Endothelial cell of umbilical vein (primary cell): ENCODE data around the gene IQCH. TPM values are rescaled to one million over a fixed set of nuclear protein-coding genes. Genes with fewer than 3 reads are reported as not detected.

Source experiments
- BruUV-seq: library from RNA; stranded (reverse); fragments of 400-500 nt; replicated peaks from 2 replicates; lab custom pipeline; 2021; lab: Mats Ljungman, UMichigan
- CTCF ChIA-PET: fragments of 300-600, 350-600 bp; sonication (Branson Sonifier 250); formaldehyde crosslinking; loops from one replicate; lab custom pipeline; 2021; ENCODE audit warnings: antibody characterized with exemption, inconsistent platforms; lab: Charles Lee
- POLR2A ChIA-PET: fragments of 300-600, 350-600 bp; sonication (Branson Sonifier 250); formaldehyde crosslinking; loops from one replicate; lab custom pipeline; 2021; ENCODE audit warnings: antibody characterized with exemption, inconsistent platforms; lab: Charles Lee
- DNase-seq: peaks from one replicate; pipeline ENCODE4 v3.0.0-alpha.2; 2011; ENCODE audit warnings: low read depth, low spot score
- FAIRE-seq: peaks from 2 replicates; lab custom pipeline; 2011; peaks lifted over from hg19 to GRCh38; lab: Jason Lieb, UNC
- H2AFZ ChIP-seq: 2 replicates; pipeline ENCODE4 v1.6.0; 2012; ENCODE audit warnings: low read depth, low read length, control low read depth, inconsistent platforms
- H3K27ac ChIP-seq: 2 replicates; pipeline ENCODE4 v1.5.1; 2011; ENCODE audit warnings: low read depth, mild to moderate bottlenecking, control low read depth, low read length, moderate library complexity; ENCODE audit not compliant: insufficient read depth
- H3K27me3 ChIP-seq, 2 experiments: 2 replicates each; pipeline versions ENCODE4 v1.6.0 to v1.6.1; 2011; ENCODE audit warnings: low read length in 2 of 2, mixed read lengths in 1 of 2; ENCODE audit not compliant: control insufficient read depth in 2 of 2, insufficient read depth in 2 of 2
- H3K36me3 ChIP-seq, 2 experiments: 2 replicates in 1 of 2; 3 replicates in 1 of 2; pipeline ENCODE4 v1.5.1; 2011; ENCODE audit warnings: low read length in 2 of 2, mild to moderate bottlenecking in 1 of 2, moderate library complexity in 1 of 2; ENCODE audit not compliant: control insufficient read depth in 2 of 2, insufficient read depth in 2 of 2; ENCODE audit errors: extremely low read depth in 1 of 2
- H3K4me1 ChIP-seq: 3 replicates; pipeline ENCODE4 v1.5.1; 2011; ENCODE audit warnings: mild to moderate bottlenecking, low read length; ENCODE audit not compliant: control insufficient read depth, insufficient read depth; ENCODE audit errors: extremely low read depth
- H3K4me2 ChIP-seq: 2 replicates; pipeline ENCODE4 v1.6.1; 2011; ENCODE audit warnings: low read length, control low read depth, mixed read lengths; ENCODE audit not compliant: insufficient read depth
- H3K4me3 ChIP-seq, 3 experiments: fragments of 200-600 bp in 1 of 3; sonication (generic), shearing (Covaris generic) in 1 of 3; replicated peaks in 1 of 3; 2 replicates each; pipeline ENCODE4 v1.5.1; 2011 to 2016; ENCODE audit warnings: control low read depth in 3 of 3, low read length in 3 of 3, mild to moderate bottlenecking in 2 of 3, inconsistent platforms in 1 of 3, low read depth in 1 of 3, moderate library complexity in 1 of 3; ENCODE audit not compliant: insufficient read depth in 1 of 3
- H3K79me2 ChIP-seq: 2 replicates; pipeline ENCODE4 v1.6.0; 2012; ENCODE audit warnings: low read length, inconsistent platforms; ENCODE audit not compliant: control insufficient read depth, insufficient read depth
- H3K9ac ChIP-seq: replicated peaks from 2 replicates; pipeline ENCODE3; 2011; ENCODE audit warnings: low read length, control low read depth; ENCODE audit not compliant: insufficient read depth; ENCODE audit errors: extremely low read depth
- H3K9me1 ChIP-seq: replicated peaks from 3 replicates; pipeline ENCODE4 v1.6.0; 2011; ENCODE audit warnings: mild to moderate bottlenecking, low read length; ENCODE audit not compliant: control insufficient read depth, insufficient read depth; ENCODE audit errors: extremely low read depth
- H3K9me3 ChIP-seq: replicated peaks from 2 replicates; pipeline ENCODE4 v1.5.1; 2012; ENCODE audit warnings: low read length, inconsistent platforms; ENCODE audit not compliant: control insufficient read depth, insufficient read depth
- H4K20me1 ChIP-seq: replicated peaks from 2 replicates; pipeline ENCODE3; 2011; ENCODE audit warnings: mild to moderate bottlenecking, low read length; ENCODE audit not compliant: control insufficient read depth, insufficient read depth; ENCODE audit errors: extremely low read depth
- CTCF ChIP-seq, 2 donors: IDR thresholded peaks; 1 replicate in 1 of 2; 2 replicates in 1 of 2; pipeline ENCODE4 v1.5.1; 2011; ENCODE audit warnings: low read length in 2 of 2, mild to moderate bottlenecking in 2 of 2, moderate library complexity in 2 of 2, control low read depth in 1 of 2, inconsistent platforms in 1 of 2, low read depth in 1 of 2; ENCODE audit not compliant: insufficient read depth in 1 of 2; ENCODE audit errors: extremely low read depth in 1 of 2
- EZH2 ChIP-seq: IDR thresholded peaks from 2 replicates; pipeline ENCODE4 v1.6.1; 2012; ENCODE audit warnings: borderline replicate concordance, low read depth, mild to moderate bottlenecking, moderate library complexity, low read length, inconsistent platforms; ENCODE audit not compliant: severe bottlenecking
- FOS ChIP-seq: IDR thresholded peaks from 2 replicates; pipeline ENCODE4 v1.6.1; 2011; ENCODE audit warnings: mild to moderate bottlenecking, low read length, moderate library complexity, borderline replicate concordance; ENCODE audit not compliant: insufficient read depth
- GATA2 ChIP-seq: IDR thresholded peaks from 2 replicates; pipeline ENCODE4 v1.7.0; 2011; ENCODE audit warnings: low read depth, mild to moderate bottlenecking, moderate library complexity, mixed read lengths, low read length; ENCODE audit not compliant: insufficient read length, insufficient read depth
- JUN ChIP-seq: IDR thresholded peaks from 2 replicates; pipeline ENCODE4 v1.6.1; 2011; ENCODE audit warnings: borderline replicate concordance, low read depth; ENCODE audit not compliant: insufficient read length, insufficient read depth
- MAX ChIP-seq: IDR thresholded peaks from 2 replicates; pipeline ENCODE4 v1.6.1; 2011; ENCODE audit not compliant: insufficient read depth, insufficient read length
- MYC ChIP-seq: IDR thresholded peaks from one replicate; pipeline ENCODE4 v1.6.1; 2011; ENCODE audit warnings: mild to moderate bottlenecking, low read depth, low read length
- POLR2A ChIP-seq: IDR thresholded peaks from 2 replicates; pipeline ENCODE4 v1.6.1; 2012; ENCODE audit warnings: low read depth, mild to moderate bottlenecking, control low read depth, low read length
- POLR2AphosphoS5 ChIP-seq: IDR thresholded peaks from 2 replicates; pipeline ENCODE4 v1.6.1; 2012; ENCODE audit warnings: low read depth, mild to moderate bottlenecking, control low read depth, low read length, moderate library complexity; ENCODE audit not compliant: insufficient read depth
- dilution Hi-C: fragments of 300-500 bp; cut with MboI; formaldehyde crosslinking; loops from one replicate; pipeline ENCODE4 v1.15.0; 2019; ENCODE audit warnings: low sequenced_read_pairs; ENCODE audit not compliant: extremely low pct_ligation_motif_present
- intact Hi-C: fragments of 100-400 bp; cut with micrococcal nuclease; formaldehyde crosslinking; loops from one replicate; pipeline ENCODE4 v1.10.0; 2022
- polyA plus RNA-seq, 4 experiments: library from polyadenylated mRNA; depleted of rRNA in 3 of 4; stranded (reverse) in 3 of 4; unstranded in 1 of 4; fragments of >200 nt; gene quantifications; 2 replicates each; pipeline versions ENCODE4 v1.2.1 to v1.2.3, GENCODE V29; 2011 to 2012; ENCODE audit warnings: missing spikeins in 1 of 4
- total RNA-seq: library from RNA; stranded (reverse); gene quantifications from 2 replicates; pipeline ENCODE4 v1.2.3, GENCODE V29; 2021

IQCH gene
- total and polyA plus RNA-seq, 2 donors (not counting 3 experiments of a cell fraction or from before 2014, with no cell fraction given): 0.29 to 0.51 TPM

GRCh38 chr15:67543348-67543718, 288.7 kb downstream of the IQCH start:
- H3K4me2 ChIP-seq: peak overlapping the region; percentile 78
- H3K4me3 ChIP-seq: peak overlapping the region; percentile 67 to 99 (median 96)
- intact Hi-C loops (loop anchor here (2.0 to 10.0 kb wide), 2 partner anchors 89 to 291 kb away; no protein-coding TSS in a partner anchor), dilution Hi-C loops (no loop called here)
- no peak overlapping the region for H3K27ac ChIP-seq
- H3K4me1 ChIP-seq: peaks cover 8% of the 10 kb centered on the region
- ChIA-PET CTCF (no interaction called here), POLR2A (no interaction called here)
- H3K36me3 ChIP-seq: no peaks in the 10 kb centered on the region
- BruUV-seq: no TSS peak
- FAIRE-seq (peak; percentile 21), DNase-seq (peak; percentile 25)
- H3K9me1 ChIP-seq: no peaks in the 10 kb centered on the region
- no peaks in the 10 kb centered on the region for H4K20me1 ChIP-seq
- peak overlapping the region; percentile 90 for H3K9ac ChIP-seq
- TF ChIP-seq MAX: no peak
- no peak for TF ChIP-seq CTCF (IDR thresholded peaks at IDR 0.05; ENCODE audit: extremely low read depth in 1 of 2, insufficient read depth in 1 of 2, low read depth in 1 of 2, low read length in 2 of 2)
- peak overlapping the region; percentile 97 for H2AFZ ChIP-seq
- no peaks in the 10 kb centered on the region for H3K79me2 ChIP-seq
- no peaks in the 10 kb centered on the region for H3K9me3 ChIP-seq
- no peaks in the 10 kb centered on the region for H3K27me3 ChIP-seq

GRCh38 chr15:67544475-67544874, 289.9 kb downstream of the IQCH start:
- no peaks in the 10 kb centered on the region for H3K79me2 ChIP-seq
- no peak overlapping the region for H3K9ac ChIP-seq
- no peak for DNase-seq
- H3K27me3 ChIP-seq: no peaks in the 10 kb centered on the region
- no peak overlapping the region for H3K4me3 ChIP-seq
- H3K4me1 ChIP-seq: peaks cover 8% of the 10 kb centered on the region
- no peaks in the 10 kb centered on the region for H3K9me1 ChIP-seq
- H3K4me2 ChIP-seq: no peak overlapping the region
- no peaks in the 10 kb centered on the region for H3K9me3 ChIP-seq
- H3K27ac ChIP-seq: no peak overlapping the region
- CTCF ChIA-PET: no interaction called here
- FAIRE-seq: no peak
- intact Hi-C loops (loop anchor here (10.0 kb wide), 1 partner anchor 90 kb away; no protein-coding TSS in a partner anchor), dilution Hi-C loops (no loop called here)
- no peak overlapping the region for H2AFZ ChIP-seq
- POLR2A ChIA-PET: no interaction called here
- H3K36me3 ChIP-seq: no peaks in the 10 kb centered on the region
- H4K20me1 ChIP-seq: no peaks in the 10 kb centered on the region
- no TSS peak for BruUV-seq
- TF ChIP-seq MAX (no peak), POLR2AphosphoS5 (no peak), JUN (no peak), GATA2 (no peak), MYC (no peak), CTCF (IDR thresholded peaks at IDR 0.05; ENCODE audit: extremely low read depth in 1 of 2, insufficient read depth in 1 of 2, low read depth in 1 of 2, low read length in 2 of 2) (no peak), FOS (no peak), POLR2A (no peak), EZH2 (no peak)
